Stimulated activated CD8-positive, alpha-beta memory T cell treated with anti-CD3 and anti-CD28 coated beads, Interleukin-4, amount 100 ng/mL, for 48 hours (primary cell): ENCODE data around the gene ST6GAL1.

Experiments used
- DNase-seq: peaks from one replicate; pipeline ENCODE4 v3.0.0-alpha.2; 2020

ST6GAL1 gene

DNA sequence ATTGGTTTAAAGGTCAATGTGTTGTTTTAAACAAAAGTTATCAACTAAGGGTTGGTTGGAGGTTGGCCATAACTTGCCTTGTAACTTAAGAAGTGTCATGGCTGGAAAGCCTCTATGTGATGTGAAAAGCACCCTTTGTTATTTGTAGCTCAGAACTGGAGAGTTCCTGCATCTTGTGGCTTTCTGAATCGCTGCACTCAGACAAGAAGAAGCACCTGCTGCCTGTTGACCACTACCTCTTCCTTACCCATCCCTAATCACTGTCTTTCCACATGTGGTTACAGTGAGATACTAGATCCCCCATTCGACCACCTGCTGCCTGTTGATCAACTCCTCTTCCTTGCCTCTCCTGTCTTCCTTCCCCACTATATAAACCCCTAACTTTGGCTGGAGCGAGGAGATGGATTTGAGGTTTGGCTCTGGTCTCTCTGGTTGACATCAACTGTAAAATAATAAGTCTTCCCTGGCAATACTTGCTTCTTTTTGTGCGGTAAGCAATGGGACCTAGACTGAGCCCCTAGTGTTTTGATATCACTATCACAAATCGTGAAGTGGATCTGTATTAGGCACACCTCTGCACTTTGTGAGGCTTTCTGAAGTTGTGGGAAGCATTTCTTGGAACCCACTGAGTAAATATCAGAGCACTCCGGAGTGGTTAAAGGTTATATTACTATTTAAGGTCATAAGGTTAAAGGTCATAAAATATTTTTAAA lies 195.1 kb downstream of the ST6GAL1 start:
- DNase-seq, result no peak
